ENCODE data around the gene GRXCR2.
"Not testable (repeated sequence)": the region's sequence is repeated elsewhere in the genome, so short reads cannot be mapped to it uniquely, and the experiment has no call there.

Gene GRXCR2

GRCh38 chr5:145872914-145873313 lies at the start of gene GRXCR2:
GRXCR2 (minus strand) TSS chr5:145873014; CDS start chr5:145872968, 46 bp downstream.
- DNase-seq: no peak

- no peak for DNase-seq
Measured at GRCh38 chr5:145922059-145922458, 49.2 kb upstream of the GRXCR2 start.

GRCh38 chr5:145921211-145921610 lies 48.4 kb upstream of the GRXCR2 start:
- no peak for DNase-seq

GRCh38 chr5:145920542-145921210 lies 47.9 kb upstream of the GRXCR2 start:
- DNase-seq: no peak

- DNase-seq: no peak
Measured at GRCh38 chr5:145919413-145919812, 46.6 kb upstream of the GRXCR2 start.

GRCh38 chr5:145918397-145918796 lies 45.6 kb upstream of the GRXCR2 start:
- DNase-seq: no peak

GRCh38 chr5:145917288-145917687 lies 44.5 kb upstream of the GRXCR2 start:
- no peak for DNase-seq

GRCh38 chr5:145915970-145916638 lies 43.3 kb upstream of the GRXCR2 start:
- no peak for DNase-seq

- DNase-seq: no peak
Measured at GRCh38 chr5:145913701-145914100, 40.9 kb upstream of the GRXCR2 start.

GRCh38 chr5:145912594-145912993 lies 39.8 kb upstream of the GRXCR2 start:
- no peak for DNase-seq

GRCh38 chr5:145912019-145912418 lies 39.2 kb upstream of the GRXCR2 start:
- no peak for DNase-seq

- no peak for DNase-seq
Measured at GRCh38 chr5:145911164-145911563, 38.4 kb upstream of the GRXCR2 start.

GRCh38 chr5:145908206-145908960 lies 35.6 kb upstream of the GRXCR2 start:
- no peak for DNase-seq

- peak; percentile 28 for DNase-seq
Measured at GRCh38 chr5:145906401-145906800, 33.6 kb upstream of the GRXCR2 start.

GRCh38 chr5:145904743-145905142 lies 31.9 kb upstream of the GRXCR2 start:
- no peak for DNase-seq

GRCh38 chr5:145903867-145904266 lies 31.1 kb upstream of the GRXCR2 start:
- DNase-seq: peak; percentile 46

- DNase-seq: no peak
Measured at GRCh38 chr5:145903113-145903512, 30.3 kb upstream of the GRXCR2 start.

GRCh38 chr5:145902421-145902820 lies 29.6 kb upstream of the GRXCR2 start:
- peak; percentile 12 for DNase-seq

- DNase-seq: no peak
Measured at GRCh38 chr5:145898171-145898570, 25.4 kb upstream of the GRXCR2 start.

- not testable (repeated sequence) for DNase-seq
Measured at GRCh38 chr5:145891378-145891777, 18.6 kb upstream of the GRXCR2 start.

GRCh38 chr5:145889611-145890010 lies 16.8 kb upstream of the GRXCR2 start:
- DNase-seq: no peak

- DNase-seq: peak; percentile 52
Measured at GRCh38 chr5:145887976-145888574, 15.3 kb upstream of the GRXCR2 start.

- no peak for DNase-seq
Measured at GRCh38 chr5:145887217-145887616, 14.4 kb upstream of the GRXCR2 start.

Data from fibroblast of skin of right quadriceps (primary cell).